NCI-H1092 treated with DMSO at 0.1 percent for 48 hours (cell line): ENCODE measurements around the gene C1QA.
"Not testable (repeated sequence)": the region's sequence is repeated elsewhere in the genome, so short reads cannot be mapped to it uniquely, and the experiment has no call there.

Experiments used
- DNase-seq: peaks from one replicate; lab custom pipeline; 2025; lab: John Stamatoyannopoulos, UW

C1QA gene

DNA sequence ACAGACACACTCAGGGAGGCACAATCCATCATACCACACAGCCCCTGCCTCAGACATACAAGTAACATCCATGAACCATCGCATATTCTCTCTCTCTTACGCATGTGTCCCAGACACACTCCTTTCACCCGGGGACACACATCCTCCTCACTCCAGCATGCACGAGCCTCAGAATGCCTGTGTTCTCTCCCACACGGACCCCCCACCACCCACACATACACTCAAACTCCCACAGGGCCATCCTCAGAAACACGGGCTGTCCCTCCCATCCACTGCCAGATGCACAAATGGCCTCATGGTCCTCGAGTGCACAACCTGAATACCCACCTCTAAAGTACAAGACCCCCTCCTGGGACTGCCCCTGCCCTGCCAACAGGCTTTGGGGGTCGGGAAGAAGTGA lies 4.8 kb downstream of the C1QA start:
- DNase-seq = no peak

DNA sequence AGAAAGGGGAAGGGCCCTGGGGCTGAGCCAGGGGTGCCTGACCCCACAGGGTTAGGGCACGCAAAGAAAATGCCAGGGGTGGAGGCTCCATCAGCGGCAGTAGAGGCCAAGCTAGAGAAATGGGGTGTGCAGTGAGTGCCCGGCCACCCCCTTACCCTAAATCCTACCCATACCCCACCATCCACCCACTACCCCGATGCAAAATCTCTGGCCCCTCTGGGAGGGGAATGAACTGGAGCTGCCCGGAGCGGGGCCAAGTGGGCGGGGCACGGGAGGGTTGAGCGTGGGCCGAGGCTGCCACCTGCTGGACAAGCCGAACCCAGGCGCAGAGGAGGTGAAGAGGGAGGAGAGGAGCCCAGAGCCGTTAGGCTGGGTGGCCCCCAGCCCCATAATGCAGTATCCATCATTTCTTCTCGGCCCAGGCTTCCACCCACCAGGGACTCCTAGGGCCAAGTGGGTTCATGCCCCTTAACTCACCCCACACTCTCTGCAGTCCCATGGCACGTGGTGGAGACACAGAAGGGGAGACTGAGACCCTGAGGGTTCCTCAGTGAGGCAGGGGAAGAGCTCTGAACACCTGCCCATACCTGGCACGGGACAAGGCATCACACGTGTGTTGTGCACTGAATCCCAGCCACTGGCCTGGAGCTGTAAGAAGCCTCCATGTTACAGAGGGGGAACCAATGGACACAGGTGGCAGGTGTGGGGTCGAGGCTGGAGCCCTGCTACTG lies 5.6 kb downstream of the C1QA start:
- peak; percentile 66 for DNase-seq

DNA sequence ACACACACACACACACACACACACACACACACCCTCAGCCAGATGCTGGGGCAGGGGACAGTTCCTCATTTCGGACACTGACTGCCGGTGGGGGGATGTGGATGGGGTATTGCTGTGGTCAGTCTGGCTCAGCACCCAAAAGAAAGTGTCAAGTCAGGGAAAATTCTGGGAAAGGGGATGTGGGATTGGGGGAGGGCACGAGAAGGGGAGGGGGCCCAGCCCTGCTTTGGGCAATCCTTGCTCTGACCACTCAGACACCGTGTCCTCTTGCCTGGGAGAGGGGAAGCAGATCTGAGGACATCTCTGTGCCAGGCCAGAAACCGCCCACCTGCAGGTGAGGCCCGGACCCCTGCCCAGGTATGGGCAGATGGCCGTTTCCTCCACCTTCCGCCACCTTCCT lies 7.0 kb downstream of the C1QA start, which contains the start of gene C1QC:
TSS of gene C1QC (plus strand) at position 253 of the 400 bp plus-strand sequence. CDS start 391 bp downstream, outside the sequence.
- DNase-seq = no peak

DNA sequence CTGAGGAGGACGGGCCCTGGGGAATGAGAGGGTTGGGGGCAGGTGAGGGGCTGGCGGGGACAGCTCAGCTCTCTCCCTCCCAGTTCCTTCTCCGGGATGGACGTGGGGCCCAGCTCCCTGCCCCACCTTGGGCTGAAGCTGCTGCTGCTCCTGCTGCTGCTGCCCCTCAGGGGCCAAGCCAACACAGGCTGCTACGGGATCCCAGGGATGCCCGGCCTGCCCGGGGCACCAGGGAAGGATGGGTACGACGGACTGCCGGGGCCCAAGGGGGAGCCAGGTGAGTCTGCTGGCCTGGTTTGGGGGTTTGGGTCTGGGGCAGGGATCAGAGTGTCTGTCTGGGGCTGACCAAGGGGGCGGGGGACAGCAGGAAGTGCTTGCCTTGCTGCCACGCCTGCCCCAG lies 7.5 kb downstream of the C1QA start:
- no peak for DNase-seq

DNA sequence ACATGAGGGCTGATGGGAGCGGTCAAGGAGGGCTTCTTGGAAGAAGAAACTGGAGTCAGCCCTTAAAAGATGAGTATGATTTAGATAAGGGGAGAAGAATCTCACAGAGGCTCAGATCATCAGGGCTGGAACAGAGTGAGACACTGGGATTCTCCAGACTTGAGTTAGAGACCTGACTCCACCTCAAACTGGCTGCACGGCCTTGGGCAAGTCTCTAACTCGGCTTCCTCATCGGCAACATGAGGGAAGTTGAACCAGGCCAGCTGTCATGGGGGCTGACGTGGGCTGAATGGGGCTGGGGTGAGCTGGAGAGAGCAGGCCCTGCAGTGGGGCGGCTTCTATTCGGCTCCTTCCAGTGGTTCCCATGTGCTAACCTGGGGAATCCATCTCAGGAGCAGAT lies 9.5 kb downstream of the C1QA start:
- DNase-seq = no peak

- no peak for DNase-seq
These were observed 10.0 kb downstream of the C1QA start for GRCh38 chr1:22646384-22646783.

DNA sequence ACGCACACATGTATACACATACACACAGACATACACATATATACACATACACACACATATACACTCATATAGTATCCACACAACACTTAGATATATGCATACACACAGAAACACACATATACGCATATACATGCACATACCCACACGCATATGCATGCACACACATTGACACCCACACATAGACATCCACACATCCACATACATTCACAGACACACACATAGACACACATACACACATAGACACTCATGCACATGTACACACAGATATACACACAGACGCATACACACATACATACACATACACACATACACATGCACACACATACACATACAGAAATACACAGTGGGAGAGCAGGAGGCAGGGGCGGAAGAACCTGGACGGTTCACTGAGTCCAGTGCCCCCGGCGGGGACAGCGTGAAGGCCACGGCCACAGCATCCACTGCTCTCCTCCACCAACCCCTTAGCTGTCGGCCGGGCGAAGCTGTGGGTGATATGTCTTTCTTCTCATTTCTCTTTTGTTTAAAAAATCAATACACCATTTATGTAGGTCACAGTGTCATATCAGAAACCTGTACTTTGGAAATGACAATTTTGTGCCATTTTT lies 13.8 kb downstream of the C1QA start:
- no peak for DNase-seq

GRCh38 chr1:22651941-22652856 lies 15.8 kb downstream of the C1QA start:
- no peak for DNase-seq

- DNase-seq = no peak
These were observed 16.5 kb downstream of the C1QA start, which contains the start of gene C1QB for GRCh38 chr1:22652881-22653316. TSS of gene C1QB (plus strand) at chr1:22653236. CDS start at chr1:22659463, 6,227 bp downstream.

GRCh38 chr1:22654692-22655091 lies 18.3 kb downstream of the C1QA start:
- no peak for DNase-seq

- DNase-seq = no peak
These were observed 22.1 kb downstream of the C1QA start for GRCh38 chr1:22658385-22659163.

DNA sequence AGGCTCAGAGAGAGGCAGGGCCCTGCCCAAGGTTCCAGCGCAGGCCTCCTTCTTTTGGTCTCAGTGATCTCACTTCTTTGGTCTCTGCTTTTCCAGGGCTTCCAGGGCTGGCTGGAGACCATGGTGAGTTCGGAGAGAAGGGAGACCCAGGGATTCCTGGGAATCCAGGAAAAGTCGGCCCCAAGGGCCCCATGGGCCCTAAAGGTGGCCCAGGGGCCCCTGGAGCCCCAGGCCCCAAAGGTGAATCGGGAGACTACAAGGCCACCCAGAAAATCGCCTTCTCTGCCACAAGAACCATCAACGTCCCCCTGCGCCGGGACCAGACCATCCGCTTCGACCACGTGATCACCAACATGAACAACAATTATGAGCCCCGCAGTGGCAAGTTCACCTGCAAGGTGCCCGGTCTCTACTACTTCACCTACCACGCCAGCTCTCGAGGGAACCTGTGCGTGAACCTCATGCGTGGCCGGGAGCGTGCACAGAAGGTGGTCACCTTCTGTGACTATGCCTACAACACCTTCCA lies 24.4 kb downstream of the C1QA start:
- DNase-seq = no peak

DNA sequence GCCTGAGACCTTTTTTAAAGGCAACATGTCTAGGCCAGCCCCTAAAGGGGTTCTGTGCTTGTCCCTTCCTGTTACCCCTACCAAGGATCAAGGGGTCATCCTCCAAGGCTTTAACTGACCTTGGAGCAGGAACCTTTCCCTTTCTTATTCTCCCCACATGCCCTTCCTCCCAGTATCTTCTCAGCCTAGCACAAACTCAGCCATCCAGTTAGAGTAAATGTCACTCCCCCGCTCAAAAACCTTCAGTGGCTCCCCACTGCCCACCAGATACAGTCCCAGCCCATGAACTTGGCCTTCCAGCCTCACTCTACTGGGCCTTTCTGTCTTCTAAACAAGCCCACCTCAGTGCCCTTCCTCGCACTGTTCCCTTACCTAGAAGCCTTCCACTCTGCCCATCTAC lies 25.5 kb downstream of the C1QA start:
- DNase-seq = no peak

GRCh38 chr1:22662318-22662717 lies 25.9 kb downstream of the C1QA start:
- DNase-seq = peak; percentile 34

DNA sequence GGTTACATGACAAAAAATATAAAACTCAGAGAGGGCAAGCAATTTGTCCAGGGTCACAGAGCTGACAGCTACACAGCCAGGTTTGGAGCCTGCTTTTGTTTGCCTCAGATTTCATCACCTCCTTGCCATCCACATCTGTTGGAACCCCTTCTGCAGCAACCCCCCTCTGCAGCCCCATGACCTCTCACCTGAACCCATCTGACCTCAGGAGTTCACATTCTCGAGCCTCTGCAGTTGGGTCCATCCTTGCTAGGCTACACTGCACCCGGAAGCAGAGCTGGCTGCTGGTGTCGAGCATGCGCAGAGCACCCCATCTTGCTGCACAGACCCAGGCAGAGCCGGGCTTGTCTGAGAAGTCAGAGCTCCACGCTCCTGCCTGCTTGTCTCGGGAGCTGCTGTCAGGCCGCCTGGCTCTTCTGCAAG lies 26.6 kb downstream of the C1QA start:
- DNase-seq = no peak

GRCh38 chr1:22665752-22666151 lies 29.3 kb downstream of the C1QA start:
- DNase-seq = peak; percentile 40

DNA sequence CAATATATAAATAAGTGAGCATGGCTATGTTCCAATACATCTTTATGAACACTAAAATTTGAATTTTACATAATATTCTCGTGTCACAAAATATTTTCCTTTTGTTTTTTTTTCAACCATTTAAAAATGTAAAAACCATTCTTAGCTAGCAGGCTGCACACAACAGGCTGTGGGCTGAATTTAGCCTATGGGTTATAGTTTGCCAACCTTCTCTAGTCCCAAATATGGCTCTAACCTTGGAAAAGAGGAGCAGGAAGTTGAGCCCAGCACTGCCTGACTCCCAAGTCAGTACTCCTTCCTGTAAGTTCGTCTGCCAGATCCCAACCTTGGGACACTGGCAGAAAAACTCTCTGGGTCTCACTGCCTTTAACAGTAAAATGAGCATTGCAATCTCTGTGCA lies 30.0 kb downstream of the C1QA start:
- DNase-seq = no peak

- not testable (repeated sequence) for DNase-seq
These were observed 32.4 kb downstream of the C1QA start for GRCh38 chr1:22668840-22669239.

GRCh38 chr1:22670352-22670975 lies 34.0 kb downstream of the C1QA start:
- no peak for DNase-seq

DNA sequence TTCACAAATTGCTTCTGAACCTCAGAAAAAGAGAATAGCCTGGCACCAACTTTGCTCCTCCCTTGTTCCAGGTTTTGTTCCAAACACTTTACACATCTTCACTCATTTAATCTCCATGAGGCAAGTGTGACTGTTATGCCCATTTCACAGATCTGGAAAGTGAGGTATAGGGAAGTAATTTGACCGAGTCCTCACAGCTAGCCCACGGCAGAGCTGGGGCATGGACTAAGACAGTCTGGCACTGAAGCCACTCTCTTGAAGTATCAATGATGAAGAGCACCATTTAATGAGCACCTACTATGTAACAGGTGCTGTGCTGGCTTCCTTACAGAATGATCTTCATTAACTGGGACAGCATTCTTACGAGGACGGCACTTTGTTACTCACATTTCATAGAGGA lies 35.6 kb downstream of the C1QA start:
- DNase-seq = no peak
